ENCODE results near the gene CAPN8.

Gene CAPN8

GRCh38 chr1:223657978-223658377 lies 7.5 kb downstream of the CAPN8 start:
- Histone ChIP-seq H3K27ac (ENCODE audit: insufficient read depth, low read depth, low read length, poor library complexity, severe bottlenecking) (no peak overlapping the region), H3K27me3 (ENCODE audit: control insufficient read depth, insufficient read depth, low read length, poor library complexity, severe bottlenecking) (no peaks in the 10 kb centered on the region), H3K36me3 (ENCODE audit: control insufficient read depth, insufficient read depth, low read length) (no peaks in the 10 kb centered on the region), H3K4me1 (ENCODE audit: control insufficient read depth, insufficient read depth, low read length) (peaks cover 2% of the 10 kb centered on the region), H3K9me3 (ENCODE audit: control insufficient read depth, low read length) (no peaks in the 10 kb centered on the region), H3K4me3 (ENCODE audit: insufficient read depth, low read depth, low read length) (no peak overlapping the region)
- WGBS, 2 experiments = 88 to 90% methylated on average over 1 of the region's 1 CpG

GRCh38 chr1:223654083-223654482 lies 11.4 kb downstream of the CAPN8 start:
- 87 to 88% methylated on average over 6 of the region's 6 CpGs for WGBS, 2 experiments
- Histone ChIP-seq H3K27me3 (ENCODE audit: control insufficient read depth, insufficient read depth, low read length, poor library complexity, severe bottlenecking) (no peaks in the 10 kb centered on the region), H3K9me3 (ENCODE audit: control insufficient read depth, low read length) (no peaks in the 10 kb centered on the region), H3K36me3 (ENCODE audit: control insufficient read depth, insufficient read depth, low read length) (no peaks in the 10 kb centered on the region), H3K4me1 (ENCODE audit: control insufficient read depth, insufficient read depth, low read length) (peaks cover 8% of the 10 kb centered on the region), H3K4me3 (ENCODE audit: insufficient read depth, low read depth, low read length) (no peak overlapping the region), H3K27ac (ENCODE audit: insufficient read depth, low read depth, low read length, poor library complexity, severe bottlenecking) (no peak overlapping the region)

- peaks cover 8% of the 10 kb centered on the region for H3K4me1 ChIP-seq (ENCODE audit: control insufficient read depth, insufficient read depth, low read length)
- no peaks in the 10 kb centered on the region for H3K9me3 ChIP-seq (ENCODE audit: control insufficient read depth, low read length)
Measured at GRCh38 chr1:223653431-223653830, 12.1 kb downstream of the CAPN8 start.

GRCh38 chr1:223653015-223653414 lies 12.5 kb downstream of the CAPN8 start:
- Histone ChIP-seq H3K4me1 (ENCODE audit: control insufficient read depth, insufficient read depth, low read length) (peaks cover 10% of the 10 kb centered on the region), H3K4me3 (ENCODE audit: insufficient read depth, low read depth, low read length) (no peak overlapping the region), H3K27me3 (ENCODE audit: control insufficient read depth, insufficient read depth, low read length, poor library complexity, severe bottlenecking) (no peaks in the 10 kb centered on the region), H3K36me3 (ENCODE audit: control insufficient read depth, insufficient read depth, low read length) (no peaks in the 10 kb centered on the region), H3K27ac (ENCODE audit: insufficient read depth, low read depth, low read length, poor library complexity, severe bottlenecking) (no peak overlapping the region), H3K9me3 (ENCODE audit: control insufficient read depth, low read length) (no peaks in the 10 kb centered on the region)
- 87 to 89% methylated on average over 14 of the region's 14 CpGs for WGBS, 2 experiments

More at GRCh38 chr1:223653431-223653830, 12.1 kb downstream of the CAPN8 start:
- H3K27ac ChIP-seq (ENCODE audit: insufficient read depth, low read depth, low read length, poor library complexity, severe bottlenecking) = no peak overlapping the region
- no peaks in the 10 kb centered on the region for H3K36me3 ChIP-seq (ENCODE audit: control insufficient read depth, insufficient read depth, low read length)
- H3K4me3 ChIP-seq (ENCODE audit: insufficient read depth, low read depth, low read length) = no peak overlapping the region
- 93 to 94% methylated on average over 4 of the region's 4 CpGs for WGBS, 2 experiments
- H3K27me3 ChIP-seq (ENCODE audit: control insufficient read depth, insufficient read depth, low read length, poor library complexity, severe bottlenecking) = no peaks in the 10 kb centered on the region

- H3K36me3 ChIP-seq (ENCODE audit: control insufficient read depth, insufficient read depth, low read length) = no peaks in the 10 kb centered on the region
- 65 to 66% methylated on average over 12 of the region's 12 CpGs for WGBS, 2 experiments
- no peak overlapping the region for H3K4me3 ChIP-seq (ENCODE audit: insufficient read depth, low read depth, low read length)
- no peaks in the 10 kb centered on the region for H3K9me3 ChIP-seq (ENCODE audit: control insufficient read depth, low read length)
- no peaks in the 10 kb centered on the region for H3K27me3 ChIP-seq (ENCODE audit: control insufficient read depth, insufficient read depth, low read length, poor library complexity, severe bottlenecking)
- H3K4me1 ChIP-seq (ENCODE audit: control insufficient read depth, insufficient read depth, low read length) = peaks cover 14% of the 10 kb centered on the region
- H3K27ac ChIP-seq (ENCODE audit: insufficient read depth, low read depth, low read length, poor library complexity, severe bottlenecking) = peak overlapping the region; percentile 2
Measured at GRCh38 chr1:223652436-223652941, 13.0 kb downstream of the CAPN8 start.

GRCh38 chr1:223651291-223651991 lies 14.1 kb downstream of the CAPN8 start:
- no peak overlapping the region for H3K4me3 ChIP-seq (ENCODE audit: insufficient read depth, low read depth, low read length)
- H3K27ac ChIP-seq (ENCODE audit: insufficient read depth, low read depth, low read length, poor library complexity, severe bottlenecking) = no peak overlapping the region
- H3K27me3 ChIP-seq (ENCODE audit: control insufficient read depth, insufficient read depth, low read length, poor library complexity, severe bottlenecking) = no peaks in the 10 kb centered on the region
- 84% methylated on average over 8 of the region's 8 CpGs for WGBS, 2 experiments
- peaks cover 14% of the 10 kb centered on the region for H3K4me1 ChIP-seq (ENCODE audit: control insufficient read depth, insufficient read depth, low read length)
- no peaks in the 10 kb centered on the region for H3K36me3 ChIP-seq (ENCODE audit: control insufficient read depth, insufficient read depth, low read length)
- no peaks in the 10 kb centered on the region for H3K9me3 ChIP-seq (ENCODE audit: control insufficient read depth, low read length)

GRCh38 chr1:223650465-223650864 lies 15.0 kb downstream of the CAPN8 start:
- WGBS, 2 experiments = 88 to 95% methylated on average over 2 of the region's 2 CpGs
- H3K36me3 ChIP-seq (ENCODE audit: control insufficient read depth, insufficient read depth, low read length) = no peaks in the 10 kb centered on the region
- H3K4me3 ChIP-seq (ENCODE audit: insufficient read depth, low read depth, low read length) = no peak overlapping the region
- H3K27me3 ChIP-seq (ENCODE audit: control insufficient read depth, insufficient read depth, low read length, poor library complexity, severe bottlenecking) = no peaks in the 10 kb centered on the region
- no peaks in the 10 kb centered on the region for H3K9me3 ChIP-seq (ENCODE audit: control insufficient read depth, low read length)
- peaks cover 17% of the 10 kb centered on the region for H3K4me1 ChIP-seq (ENCODE audit: control insufficient read depth, insufficient read depth, low read length)
- no peak overlapping the region for H3K27ac ChIP-seq (ENCODE audit: insufficient read depth, low read depth, low read length, poor library complexity, severe bottlenecking)

GRCh38 chr1:223649222-223649621 lies 16.3 kb downstream of the CAPN8 start:
- Histone ChIP-seq H3K4me1 (ENCODE audit: control insufficient read depth, insufficient read depth, low read length) (peaks cover 18% of the 10 kb centered on the region), H3K9me3 (ENCODE audit: control insufficient read depth, low read length) (no peaks in the 10 kb centered on the region), H3K36me3 (ENCODE audit: control insufficient read depth, insufficient read depth, low read length) (no peaks in the 10 kb centered on the region), H3K27ac (ENCODE audit: insufficient read depth, low read depth, low read length, poor library complexity, severe bottlenecking) (no peak overlapping the region), H3K27me3 (ENCODE audit: control insufficient read depth, insufficient read depth, low read length, poor library complexity, severe bottlenecking) (no peaks in the 10 kb centered on the region), H3K4me3 (ENCODE audit: insufficient read depth, low read depth, low read length) (no peak overlapping the region)
- 0% methylated on average over 1 of the region's 1 CpG for WGBS, 2 experiments

GRCh38 chr1:223647249-223647648 lies 18.3 kb downstream of the CAPN8 start:
- no peak overlapping the region for H3K27ac ChIP-seq (ENCODE audit: insufficient read depth, low read depth, low read length, poor library complexity, severe bottlenecking)
- no peaks in the 10 kb centered on the region for H3K27me3 ChIP-seq (ENCODE audit: control insufficient read depth, insufficient read depth, low read length, poor library complexity, severe bottlenecking)
- WGBS, 2 experiments = 33 to 35% methylated on average over 1 of the region's 1 CpG
- H3K4me1 ChIP-seq (ENCODE audit: control insufficient read depth, insufficient read depth, low read length) = peaks cover 9% of the 10 kb centered on the region
- no peaks in the 10 kb centered on the region for H3K36me3 ChIP-seq (ENCODE audit: control insufficient read depth, insufficient read depth, low read length)
- H3K9me3 ChIP-seq (ENCODE audit: control insufficient read depth, low read length) = no peaks in the 10 kb centered on the region
- H3K4me3 ChIP-seq (ENCODE audit: insufficient read depth, low read depth, low read length) = no peak overlapping the region

GRCh38 chr1:223645903-223646302 lies 19.6 kb downstream of the CAPN8 start:
- WGBS, 2 experiments = 75 to 77% methylated on average over 3 of the region's 3 CpGs
- no peak overlapping the region for H3K4me3 ChIP-seq (ENCODE audit: insufficient read depth, low read depth, low read length)
- H3K27ac ChIP-seq (ENCODE audit: insufficient read depth, low read depth, low read length, poor library complexity, severe bottlenecking) = no peak overlapping the region
- H3K9me3 ChIP-seq (ENCODE audit: control insufficient read depth, low read length) = no peaks in the 10 kb centered on the region
- H3K27me3 ChIP-seq (ENCODE audit: control insufficient read depth, insufficient read depth, low read length, poor library complexity, severe bottlenecking) = no peaks in the 10 kb centered on the region
- no peaks in the 10 kb centered on the region for H3K36me3 ChIP-seq (ENCODE audit: control insufficient read depth, insufficient read depth, low read length)
- peaks cover 9% of the 10 kb centered on the region for H3K4me1 ChIP-seq (ENCODE audit: control insufficient read depth, insufficient read depth, low read length)
